ENCODE data around the gene LCN15.
"Not testable (repeated sequence)": the region's sequence is repeated elsewhere in the genome, so short reads cannot be mapped to it uniquely, and the experiment has no call there.

LCN15 gene

GRCh38 chr9:136755302-136756133 is 8.8 kb downstream of the LCN15 start:
- not testable (repeated sequence) for DNase-seq (ENCODE audit: low read depth in 2 of 2)

- DNase-seq (ENCODE audit: low read depth in 2 of 2) = no peak
Measured at GRCh38 chr9:136754626-136755301, 9.6 kb downstream of the LCN15 start.

- DNase-seq (ENCODE audit: low read depth in 2 of 2) = no peak
Measured at GRCh38 chr9:136754059-136754572, 10.2 kb downstream of the LCN15 start.

- DNase-seq (ENCODE audit: low read depth in 2 of 2) = no peak
Measured at GRCh38 chr9:136753371-136754058, 10.8 kb downstream of the LCN15 start.

GRCh38 chr9:136751814-136752213 is 12.5 kb downstream of the LCN15 start:
- no peak for DNase-seq (ENCODE audit: low read depth in 2 of 2)

- no peak for DNase-seq (ENCODE audit: low read depth in 2 of 2)
Measured at GRCh38 chr9:136751244-136751643, 13.1 kb downstream of the LCN15 start.

GRCh38 chr9:136750526-136750925 is 13.8 kb downstream of the LCN15 start:
- no peak for DNase-seq (ENCODE audit: low read depth in 2 of 2)

GRCh38 chr9:136748666-136749611 is 15.4 kb downstream of the LCN15 start:
- no peak for DNase-seq (ENCODE audit: low read depth in 2 of 2)

- DNase-seq (ENCODE audit: low read depth in 2 of 2) = no peak
Measured at GRCh38 chr9:136748201-136748600, 16.1 kb downstream of the LCN15 start, which contains the start of gene LCN6. LCN6 (minus strand) TSS chr9:136748525; CDS start chr9:136748483, 42 bp downstream.

- no peak for DNase-seq (ENCODE audit: low read depth in 2 of 2)
Measured at GRCh38 chr9:136747161-136748060, 16.9 kb downstream of the LCN15 start.

- DNase-seq (ENCODE audit: low read depth in 2 of 2) = no peak
Measured at GRCh38 chr9:136746621-136747020, 17.7 kb downstream of the LCN15 start.

GRCh38 chr9:136746155-136746490 is 18.2 kb downstream of the LCN15 start:
- no peak for DNase-seq (ENCODE audit: low read depth in 2 of 2)

GRCh38 chr9:136745389-136746154 is 18.7 kb downstream of the LCN15 start:
- no peak for DNase-seq (ENCODE audit: low read depth in 2 of 2)

- no peak for DNase-seq (ENCODE audit: low read depth in 2 of 2)
Measured at GRCh38 chr9:136744773-136745172, 19.5 kb downstream of the LCN15 start.

- no peak for DNase-seq (ENCODE audit: low read depth in 2 of 2)
Measured at GRCh38 chr9:136743639-136744211, 20.6 kb downstream of the LCN15 start.

- DNase-seq (ENCODE audit: low read depth in 2 of 2) = no peak
Measured at GRCh38 chr9:136742591-136743391, 21.5 kb downstream of the LCN15 start, which contains the start of gene LCN10. LCN10 (minus strand) TSS chr9:136742940; CDS start chr9:136742903, 37 bp downstream.

- peak in 1 of 2 donors; percentile 47 for DNase-seq (ENCODE audit: low read depth in 2 of 2)
Measured at GRCh38 chr9:136741883-136742571, 22.3 kb downstream of the LCN15 start.

Measured in activated CD4-positive, alpha-beta T cell treated with anti-CD3 and anti-CD28 coated beads for 24 hours (primary cell).